22Rv1 (cell line): ENCODE results near the gene TMEM39B.

Experiments
- H3K27ac ChIP-seq: fragments of 450-650 bp; 2 replicates; pipeline ENCODE4 v1.5.1; 2017
- ZFX ChIP-seq: fragments of 450-650 bp; IDR thresholded peaks from 2 replicates; pipeline ENCODE4 v1.6.1; 2017; ENCODE audit warnings: antibody characterized with exemption, borderline replicate concordance
- TF ChIP-seq, protein P1 (sequence below): fragments of 450-650 bp; IDR thresholded peaks from 2 replicates; pipeline ENCODE4 v1.5.1; 2017; ENCODE audit warnings: mild to moderate bottlenecking

Gene TMEM39B

DNA sequence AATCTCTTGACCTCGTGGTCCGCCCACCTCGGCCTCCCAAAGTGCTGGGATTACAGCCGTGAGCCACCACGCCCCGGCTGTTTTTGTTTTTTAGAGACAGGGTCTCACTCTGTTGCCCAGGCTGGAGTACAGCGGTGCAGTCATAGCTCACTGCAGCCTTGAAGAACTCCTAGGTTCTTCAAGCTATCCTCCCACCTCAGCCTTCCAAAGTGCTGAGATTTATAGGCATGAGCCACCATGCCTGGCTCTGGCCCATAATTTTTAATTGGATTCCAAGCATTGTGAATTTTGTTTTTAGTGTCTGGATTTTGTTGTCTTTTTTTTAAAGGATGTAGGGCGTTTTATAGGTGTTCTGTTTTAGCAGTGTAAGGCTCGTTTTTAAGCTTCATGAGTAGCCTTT lies 78.1 kb downstream of the TMEM39B start:
- H3K27ac ChIP-seq = no peak overlapping the region
- no peak for TF ChIP-seq ZFX
- TF ChIP-seq, protein P1, sequence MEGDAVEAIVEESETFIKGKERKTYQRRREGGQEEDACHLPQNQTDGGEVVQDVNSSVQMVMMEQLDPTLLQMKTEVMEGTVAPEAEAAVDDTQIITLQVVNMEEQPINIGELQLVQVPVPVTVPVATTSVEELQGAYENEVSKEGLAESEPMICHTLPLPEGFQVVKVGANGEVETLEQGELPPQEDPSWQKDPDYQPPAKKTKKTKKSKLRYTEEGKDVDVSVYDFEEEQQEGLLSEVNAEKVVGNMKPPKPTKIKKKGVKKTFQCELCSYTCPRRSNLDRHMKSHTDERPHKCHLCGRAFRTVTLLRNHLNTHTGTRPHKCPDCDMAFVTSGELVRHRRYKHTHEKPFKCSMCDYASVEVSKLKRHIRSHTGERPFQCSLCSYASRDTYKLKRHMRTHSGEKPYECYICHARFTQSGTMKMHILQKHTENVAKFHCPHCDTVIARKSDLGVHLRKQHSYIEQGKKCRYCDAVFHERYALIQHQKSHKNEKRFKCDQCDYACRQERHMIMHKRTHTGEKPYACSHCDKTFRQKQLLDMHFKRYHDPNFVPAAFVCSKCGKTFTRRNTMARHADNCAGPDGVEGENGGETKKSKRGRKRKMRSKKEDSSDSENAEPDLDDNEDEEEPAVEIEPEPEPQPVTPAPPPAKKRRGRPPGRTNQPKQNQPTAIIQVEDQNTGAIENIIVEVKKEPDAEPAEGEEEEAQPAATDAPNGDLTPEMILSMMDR = no peak

DNA sequence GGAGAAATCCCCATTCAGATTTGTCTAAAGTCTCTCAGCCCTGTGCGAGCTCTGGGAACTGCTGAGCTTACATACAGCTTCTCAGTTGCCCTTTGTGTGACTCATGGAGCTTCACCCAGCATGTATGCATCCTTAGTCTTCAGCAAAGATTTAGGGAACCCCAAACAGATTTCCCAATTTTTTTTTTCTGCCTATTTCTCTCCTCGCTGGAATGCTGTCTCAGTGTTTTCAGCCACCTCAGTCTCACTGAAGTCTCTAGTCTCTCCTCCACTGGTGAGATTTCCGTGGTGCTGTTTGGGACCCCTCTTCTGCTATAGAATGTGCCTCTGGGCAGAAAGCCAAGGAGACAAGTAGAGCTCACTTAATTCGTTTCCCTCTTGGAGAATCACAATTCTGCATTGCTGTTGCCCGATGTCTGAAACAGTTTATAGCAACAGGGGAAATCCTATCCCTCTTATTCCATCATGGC lies 78.6 kb downstream of the TMEM39B start:
- no peak overlapping the region for H3K27ac ChIP-seq
- TF ChIP-seq, protein P1 = no peak
- no peak for TF ChIP-seq ZFX
